HG02798 (cell line): Measurements from ENCODE around the gene PLG.
A peak's percentile ranks its signal among the peaks of the same experiment; 100 is the strongest.
"Not testable (repeated sequence)": the region's sequence is repeated elsewhere in the genome, so short reads cannot be mapped to it uniquely, and the experiment has no call there.

Source experiments
- ATAC-seq: cut with Tn5 transposase; IDR thresholded peaks from one replicate; pipeline ENCODE4 v1.9.1; 2021; ENCODE audit warnings: mild to moderate bottlenecking; ENCODE audit not compliant: unreplicated experiment, poor library complexity

PLG gene

DNA sequence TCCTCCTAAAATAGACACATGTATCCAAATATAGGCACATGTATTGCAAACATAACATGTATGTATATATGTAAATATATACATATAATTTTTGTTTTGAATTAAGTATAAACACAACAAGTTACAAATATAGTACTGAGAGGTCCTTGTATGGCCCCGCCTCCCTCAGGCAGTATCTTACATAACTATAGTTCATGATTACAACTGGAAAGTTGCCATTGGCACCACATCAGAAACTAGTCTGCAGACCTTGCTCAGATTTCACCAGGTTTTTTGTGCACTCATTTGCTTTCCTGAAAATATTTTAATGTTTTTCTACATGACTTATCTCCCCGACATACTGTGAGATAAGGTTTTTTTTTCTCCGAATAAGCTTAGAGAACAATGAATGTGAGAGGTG lies 5.2 kb upstream of the PLG start:
- not testable (repeated sequence) for ATAC-seq

DNA sequence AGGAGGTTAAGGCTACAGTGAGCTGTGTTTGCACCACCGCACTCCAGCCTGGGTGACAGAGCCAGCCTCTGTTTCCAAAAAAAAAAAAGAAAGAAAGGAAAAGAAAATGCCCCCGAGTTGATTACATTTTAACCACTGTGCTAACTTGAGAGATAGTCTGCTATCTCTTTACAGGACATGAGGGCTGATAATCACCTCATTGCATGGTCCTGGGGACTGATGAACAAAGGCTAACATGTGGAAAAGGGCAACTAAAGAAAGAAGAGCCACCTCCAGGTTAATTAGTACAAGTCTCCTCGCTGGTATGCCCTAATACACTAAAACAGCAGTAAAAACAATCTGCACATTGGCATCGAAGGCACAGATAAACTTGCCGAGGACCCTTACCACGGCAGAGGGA lies 4.2 kb upstream of the PLG start:
- no peak for ATAC-seq

DNA sequence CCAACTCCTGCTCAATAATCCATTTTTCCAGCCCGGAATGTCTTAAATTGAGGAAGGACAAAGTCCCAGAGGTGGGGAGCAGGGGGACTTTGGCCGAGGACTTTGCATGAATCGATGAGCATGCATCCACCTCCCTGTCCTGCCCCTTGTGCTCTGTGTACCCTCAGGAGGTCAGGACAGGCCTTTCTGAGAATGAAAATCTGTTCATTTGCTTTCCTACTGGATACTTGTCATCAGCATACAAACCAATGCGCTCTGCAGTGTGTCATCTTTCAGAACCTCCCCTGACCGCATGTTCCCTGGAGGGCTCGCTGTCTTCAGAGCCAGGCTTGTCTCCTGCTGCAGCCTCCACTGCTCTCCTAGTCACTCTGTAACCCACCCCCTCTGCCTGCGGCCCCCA lies 2.6 kb downstream of the PLG start:
- ATAC-seq = not testable (repeated sequence)

DNA sequence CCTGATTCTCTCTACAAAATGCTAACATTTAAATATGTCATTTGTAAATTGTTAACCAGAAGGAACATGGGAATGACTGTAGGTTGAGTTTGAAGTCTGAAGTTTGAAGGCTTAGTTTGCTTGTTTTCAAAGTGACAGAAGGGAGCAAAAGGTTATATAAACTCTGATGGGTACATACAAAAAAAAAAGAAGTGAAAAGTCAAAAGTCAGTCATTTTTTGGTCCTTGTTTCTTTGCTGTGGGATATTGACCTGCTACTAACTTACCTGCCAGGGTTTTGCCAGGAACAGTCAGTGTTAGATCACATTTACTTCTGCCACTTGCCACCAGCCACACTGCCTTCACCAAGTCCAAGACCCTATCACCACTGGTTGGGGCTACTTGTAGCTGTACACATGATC lies 6.9 kb downstream of the PLG start:
- not testable (repeated sequence) for ATAC-seq

DNA sequence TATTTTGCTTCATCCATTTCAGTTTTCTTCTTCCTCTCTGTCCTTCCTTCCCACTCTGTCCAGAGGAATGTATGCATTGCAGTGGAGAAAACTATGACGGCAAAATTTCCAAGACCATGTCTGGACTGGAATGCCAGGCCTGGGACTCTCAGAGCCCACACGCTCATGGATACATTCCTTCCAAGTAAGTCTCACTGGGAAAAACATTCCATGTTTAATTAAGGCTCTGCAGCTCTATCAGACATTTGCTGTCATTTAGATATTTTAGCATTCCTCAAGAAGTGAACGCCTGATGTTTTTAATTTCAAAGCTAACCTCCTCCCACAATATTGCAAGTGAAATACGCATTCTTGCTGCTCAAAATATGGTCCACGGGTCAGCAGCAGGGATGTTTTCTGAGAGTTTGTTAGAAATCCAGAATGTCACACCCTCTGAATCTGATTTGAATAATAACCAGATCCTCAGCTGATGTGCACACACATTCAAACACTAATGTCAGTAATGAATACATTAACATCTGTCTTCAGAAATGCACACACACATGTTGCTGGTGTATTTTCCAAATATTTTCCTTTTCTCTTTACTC lies 12.8 kb downstream of the PLG start:
- ATAC-seq = no peak

DNA sequence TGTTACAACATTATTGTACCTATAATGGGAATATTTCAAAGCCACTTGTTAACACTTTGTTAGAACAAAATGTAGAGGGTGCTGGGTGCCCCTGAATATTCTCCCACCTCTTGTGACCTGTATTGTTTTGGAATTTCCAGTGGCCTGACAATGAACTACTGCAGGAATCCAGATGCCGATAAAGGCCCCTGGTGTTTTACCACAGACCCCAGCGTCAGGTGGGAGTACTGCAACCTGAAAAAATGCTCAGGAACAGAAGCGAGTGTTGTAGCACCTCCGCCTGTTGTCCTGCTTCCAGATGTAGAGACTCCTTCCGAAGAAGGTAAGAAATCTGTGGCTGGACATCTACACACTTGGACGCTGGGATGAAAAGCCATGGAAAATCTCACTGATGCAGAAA lies 28.9 kb downstream of the PLG start:
- ATAC-seq = peak; percentile 41

DNA sequence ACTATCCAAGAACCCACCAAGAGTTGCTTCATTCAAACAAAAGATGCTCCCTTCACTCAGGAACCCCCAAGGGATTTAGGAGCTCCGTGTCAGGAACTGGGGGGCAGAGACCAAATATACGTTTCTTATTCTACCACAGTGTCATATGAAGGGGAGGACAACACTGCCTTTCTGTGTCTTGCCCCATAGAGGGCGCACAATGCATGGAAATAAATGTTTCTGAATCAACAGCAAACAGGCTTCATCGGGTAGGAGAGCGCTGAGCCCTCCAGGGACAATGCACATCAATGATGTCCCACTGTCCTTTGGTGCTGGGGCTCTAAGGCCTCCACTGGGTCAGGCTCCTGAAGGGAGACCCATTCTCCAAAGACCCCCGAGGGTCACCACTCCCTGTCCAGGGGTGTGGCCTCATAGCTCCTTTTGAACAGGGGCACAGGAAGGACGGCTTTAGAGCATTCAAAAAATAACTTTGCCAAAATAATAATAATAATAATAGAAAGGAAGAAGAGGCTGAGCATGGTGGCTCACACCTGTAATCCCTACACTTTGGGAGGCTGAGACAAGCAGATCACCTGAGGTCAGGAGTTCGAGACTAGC lies 31.1 kb downstream of the PLG start:
- peak; percentile 79 for ATAC-seq

DNA sequence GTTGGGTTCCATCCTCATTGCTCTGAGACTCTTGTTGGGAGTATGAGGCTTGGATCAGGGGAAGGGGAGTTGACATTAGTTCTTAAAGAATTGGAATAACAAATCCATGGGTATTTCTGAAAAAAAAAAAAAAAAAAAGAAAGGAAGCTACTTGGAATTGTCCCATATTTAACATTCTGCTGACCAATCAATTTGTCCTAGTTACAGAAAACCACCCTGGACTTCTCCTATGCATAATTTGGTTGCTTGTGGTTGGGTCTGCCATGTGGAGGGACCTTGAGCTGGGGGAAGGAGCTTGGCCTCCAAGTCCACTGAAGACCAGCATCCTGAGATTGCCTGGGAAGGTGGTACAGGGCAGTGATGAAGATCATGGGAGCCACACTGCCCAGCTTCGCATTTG lies 32.6 kb downstream of the PLG start:
- ATAC-seq = no peak

DNA sequence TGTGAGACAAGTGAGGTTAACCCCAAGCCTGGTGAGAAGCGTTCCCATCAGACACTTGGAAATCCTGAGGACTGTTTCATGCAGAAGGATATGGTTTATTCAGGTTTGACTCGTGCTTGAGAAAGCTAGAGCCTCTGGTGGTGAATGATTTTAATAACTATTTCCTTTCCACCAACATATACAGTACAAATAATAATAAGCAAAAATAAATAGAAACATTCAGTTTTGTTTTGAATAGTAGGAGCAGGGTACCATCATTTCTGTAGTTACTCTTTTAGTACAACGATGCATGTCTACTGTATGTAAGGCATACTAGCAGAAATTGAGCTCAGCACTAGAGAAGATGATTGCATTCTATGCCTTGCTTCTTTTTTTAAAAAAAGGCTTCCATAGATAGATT lies 33.5 kb downstream of the PLG start:
- ATAC-seq = peak; percentile 52

DNA sequence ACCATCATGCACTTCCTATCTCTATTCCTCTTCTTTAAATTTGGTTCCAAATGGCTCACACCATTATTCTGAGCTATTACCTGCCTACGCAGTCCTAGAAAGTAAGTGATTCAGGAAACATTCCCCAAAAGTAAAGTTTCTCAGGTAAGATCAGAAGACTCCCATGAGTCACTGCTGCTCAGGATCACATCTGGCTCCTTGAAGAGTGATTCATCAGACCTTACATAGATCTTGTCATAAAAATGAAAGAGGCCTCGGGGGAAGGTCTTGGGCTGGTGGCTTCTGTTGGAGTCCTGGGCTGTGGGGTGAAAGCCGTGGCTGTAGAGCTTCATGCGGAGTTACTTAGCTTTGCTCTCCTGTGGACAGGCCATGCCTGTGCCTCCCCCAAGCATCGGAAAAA lies 35.9 kb downstream of the PLG start:
- no peak for ATAC-seq

DNA sequence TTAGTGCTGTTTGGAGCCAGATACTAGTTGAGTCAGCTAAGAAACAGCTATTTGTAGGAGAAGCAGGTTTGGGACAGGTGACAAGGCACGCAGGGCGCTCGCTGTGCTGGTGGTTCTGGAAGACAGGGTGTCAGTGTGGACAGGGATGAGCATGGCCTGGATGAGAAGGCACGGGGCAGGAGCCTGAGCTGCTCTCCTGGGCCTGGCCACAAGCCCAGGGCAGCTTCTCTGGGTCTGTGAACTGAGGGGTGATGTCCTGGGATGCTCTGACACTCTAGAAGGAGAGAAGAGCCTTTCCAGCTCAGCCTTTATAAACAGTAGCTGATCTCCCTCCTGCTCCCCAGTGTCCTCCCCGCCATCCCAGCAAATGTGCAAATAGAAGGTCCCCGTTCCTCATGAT lies 37.9 kb downstream of the PLG start:
- no peak for ATAC-seq

DNA sequence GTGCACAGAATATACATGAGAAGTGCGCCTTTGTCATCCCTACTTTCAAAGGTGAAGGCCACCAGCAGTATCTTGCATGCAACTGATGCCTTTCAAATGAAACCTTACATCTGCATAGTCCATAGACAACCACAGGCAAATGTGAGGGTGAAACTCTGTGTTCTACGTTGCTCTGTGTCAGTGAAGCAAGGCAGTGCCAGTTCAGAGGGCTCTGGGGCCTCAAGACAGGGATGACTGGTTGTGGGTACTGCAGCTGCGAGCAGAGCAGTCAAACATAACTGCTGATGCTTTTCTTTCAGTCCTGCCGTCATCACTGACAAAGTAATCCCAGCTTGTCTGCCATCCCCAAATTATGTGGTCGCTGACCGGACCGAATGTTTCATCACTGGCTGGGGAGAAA lies 39.0 kb downstream of the PLG start:
- peak; percentile 98 for ATAC-seq

DNA sequence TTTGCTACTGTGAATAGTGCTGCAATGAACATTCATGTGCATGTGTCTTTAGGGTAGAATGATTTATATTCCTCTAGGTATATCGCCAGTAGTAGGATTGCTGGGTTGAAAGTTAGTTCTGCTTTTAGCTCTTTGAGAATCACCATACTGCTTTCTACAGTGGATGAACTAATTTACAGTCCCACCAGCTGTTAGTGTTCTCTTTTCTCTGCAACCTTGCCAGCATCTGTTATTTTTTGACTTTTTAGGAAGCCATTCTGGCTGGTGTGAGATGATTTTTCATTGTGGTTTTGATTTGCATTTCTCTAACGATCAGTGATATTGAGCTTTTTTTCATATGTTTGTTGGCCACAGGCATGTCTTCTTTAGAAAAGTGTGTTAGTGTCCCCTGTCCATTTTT lies 40.0 kb downstream of the PLG start:
- peak; percentile 60 for ATAC-seq

DNA sequence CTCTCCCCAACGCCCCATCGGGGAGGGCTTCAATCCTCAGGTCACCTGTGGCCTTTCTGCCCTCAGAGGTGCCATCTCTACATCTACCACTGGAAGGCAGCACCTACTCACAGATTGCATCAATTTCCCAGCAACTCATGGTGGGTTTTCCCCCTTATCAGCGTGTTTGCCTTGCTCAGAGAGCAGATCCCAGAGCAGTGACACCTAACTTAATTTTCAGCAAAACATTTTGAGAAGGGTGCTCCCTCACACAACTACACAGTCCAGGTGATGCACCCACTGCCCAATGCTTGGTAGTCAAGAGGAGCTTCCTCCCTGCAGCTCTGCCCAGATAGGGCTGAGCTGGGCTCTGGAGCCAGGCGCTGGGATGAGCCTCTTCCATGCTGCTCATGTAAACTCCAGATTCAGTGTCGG lies 48.2 kb downstream of the PLG start:
- ATAC-seq = peak; percentile 76

DNA sequence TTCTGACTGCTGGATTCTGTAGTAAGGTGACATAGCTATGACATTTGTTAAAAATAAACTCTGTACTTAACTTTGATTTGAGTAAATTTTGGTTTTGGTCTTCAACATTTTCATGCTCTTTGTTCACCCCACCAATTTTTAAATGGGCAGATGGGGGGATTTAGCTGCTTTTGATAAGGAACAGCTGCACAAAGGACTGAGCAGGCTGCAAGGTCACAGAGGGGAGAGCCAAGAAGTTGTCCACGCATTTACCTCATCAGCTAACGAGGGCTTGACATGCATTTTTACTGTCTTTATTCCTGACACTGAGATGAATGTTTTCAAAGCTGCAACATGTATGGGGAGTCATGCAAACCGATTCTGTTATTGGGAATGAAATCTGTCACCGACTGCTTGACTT lies 51.2 kb downstream of the PLG start:
- not testable (repeated sequence) for ATAC-seq

DNA sequence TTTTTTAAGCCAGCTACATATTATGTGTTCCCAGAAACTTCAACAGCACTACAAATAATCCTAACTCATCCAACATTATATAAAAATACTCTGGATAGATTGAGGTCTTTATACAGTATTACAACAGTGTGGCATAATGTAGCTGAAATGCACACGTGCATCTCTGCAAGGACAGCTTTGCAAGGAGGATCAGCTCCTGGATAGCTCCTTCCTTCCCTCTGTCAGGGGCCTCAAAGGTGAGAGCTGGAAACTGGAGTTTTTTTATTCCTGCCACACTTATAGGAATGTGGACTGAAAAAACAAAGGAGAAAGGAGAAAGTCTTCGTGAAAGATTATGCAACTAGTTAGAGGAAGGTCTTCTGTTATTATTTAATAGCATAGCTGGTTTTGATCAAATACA lies 53.1 kb downstream of the PLG start:
- no peak for ATAC-seq

DNA sequence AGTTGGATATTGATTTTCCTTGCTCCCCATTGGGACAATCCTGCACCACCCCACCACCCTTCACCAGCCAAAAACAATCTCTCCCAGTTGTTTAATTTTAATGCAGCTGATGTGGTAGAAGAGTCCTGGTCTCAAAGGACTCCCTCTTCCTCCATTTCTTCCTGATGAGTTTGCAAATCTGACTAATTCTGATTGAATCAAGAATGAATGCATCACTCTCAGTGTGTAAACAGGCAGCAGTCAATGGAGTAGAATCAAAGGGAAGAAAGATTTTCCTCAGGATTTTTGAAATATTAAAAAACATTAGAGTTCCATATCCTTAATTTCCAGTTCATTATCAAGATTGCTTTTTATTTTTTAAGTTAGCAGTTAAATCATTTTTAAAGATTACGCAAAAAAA lies 54.0 kb downstream of the PLG start:
- ATAC-seq = no peak

DNA sequence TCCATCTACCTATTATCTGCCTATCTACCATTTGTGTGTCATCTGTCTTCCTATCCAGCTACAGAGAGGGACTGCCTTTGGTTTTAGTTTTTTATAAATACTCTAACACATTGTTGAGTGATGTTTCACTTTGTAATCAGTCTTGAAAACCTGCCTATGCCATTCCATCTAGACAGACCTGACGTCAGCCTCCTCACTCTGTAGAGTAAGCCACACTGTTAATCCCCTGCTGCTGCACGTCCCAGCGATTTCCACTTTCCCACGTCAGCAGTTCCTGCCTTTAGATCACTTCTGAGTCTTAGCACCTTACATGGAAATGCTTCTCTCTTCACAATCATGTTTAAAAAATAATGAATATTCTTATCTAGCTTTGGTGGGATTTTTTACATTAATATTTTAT lies 54.8 kb downstream of the PLG start:
- no peak for ATAC-seq

DNA sequence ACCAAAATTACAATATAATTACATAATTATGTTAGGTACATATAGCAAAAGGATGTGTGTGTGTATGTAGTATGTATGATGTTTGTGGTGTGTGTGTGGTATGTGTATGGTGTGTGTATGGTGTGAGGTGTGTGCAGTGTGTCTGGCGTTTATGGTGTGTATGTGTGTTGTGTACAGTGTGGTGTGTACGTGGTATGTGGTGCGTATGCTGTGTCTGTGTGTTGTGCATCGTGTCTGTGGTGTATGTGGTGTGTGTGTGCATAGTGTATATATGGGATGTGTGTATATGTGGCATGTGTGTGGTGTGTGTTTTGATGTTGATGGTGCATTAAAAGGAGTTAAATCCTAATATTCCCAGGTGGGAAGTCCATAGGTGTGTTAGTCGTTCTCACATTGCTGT lies 62.8 kb downstream of the PLG start:
- no peak for ATAC-seq

DNA sequence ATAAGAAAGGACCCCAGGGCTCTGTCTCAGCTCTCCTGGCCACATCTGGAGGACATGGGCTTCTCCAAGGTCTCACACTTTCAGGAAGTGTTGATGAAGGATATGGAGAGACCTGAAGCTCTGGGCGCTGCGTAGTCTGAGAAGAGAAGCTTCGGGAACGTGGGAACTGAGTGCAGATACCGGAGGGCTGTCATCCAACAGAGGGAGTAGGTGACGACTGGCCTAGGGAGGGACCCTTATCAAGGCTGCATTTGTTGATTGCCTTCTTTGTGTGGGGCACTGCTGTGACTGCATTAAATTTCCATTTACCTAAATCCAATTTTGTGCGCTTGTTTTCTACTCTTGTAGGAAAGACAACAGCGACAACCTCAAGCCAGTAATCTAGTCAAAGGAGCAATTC lies 63.4 kb downstream of the PLG start:
- ATAC-seq = no peak

DNA sequence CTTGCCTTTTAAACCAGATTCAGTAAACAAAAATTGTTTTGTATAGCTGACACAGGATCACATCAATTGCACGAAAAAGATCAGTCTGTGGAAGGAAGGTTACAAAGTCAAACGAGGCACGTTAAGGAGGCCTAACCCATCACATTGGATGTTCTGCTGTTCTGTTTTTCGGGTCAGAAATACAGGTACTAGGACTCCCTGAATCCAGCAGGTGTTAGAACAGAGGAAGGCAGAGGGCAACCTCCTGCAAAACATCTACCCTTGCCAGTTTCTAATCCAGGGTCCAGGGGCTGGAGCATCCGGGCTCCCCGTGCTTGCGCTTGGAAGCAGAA lies 64.6 kb downstream of the PLG start:
- ATAC-seq = no peak

DNA sequence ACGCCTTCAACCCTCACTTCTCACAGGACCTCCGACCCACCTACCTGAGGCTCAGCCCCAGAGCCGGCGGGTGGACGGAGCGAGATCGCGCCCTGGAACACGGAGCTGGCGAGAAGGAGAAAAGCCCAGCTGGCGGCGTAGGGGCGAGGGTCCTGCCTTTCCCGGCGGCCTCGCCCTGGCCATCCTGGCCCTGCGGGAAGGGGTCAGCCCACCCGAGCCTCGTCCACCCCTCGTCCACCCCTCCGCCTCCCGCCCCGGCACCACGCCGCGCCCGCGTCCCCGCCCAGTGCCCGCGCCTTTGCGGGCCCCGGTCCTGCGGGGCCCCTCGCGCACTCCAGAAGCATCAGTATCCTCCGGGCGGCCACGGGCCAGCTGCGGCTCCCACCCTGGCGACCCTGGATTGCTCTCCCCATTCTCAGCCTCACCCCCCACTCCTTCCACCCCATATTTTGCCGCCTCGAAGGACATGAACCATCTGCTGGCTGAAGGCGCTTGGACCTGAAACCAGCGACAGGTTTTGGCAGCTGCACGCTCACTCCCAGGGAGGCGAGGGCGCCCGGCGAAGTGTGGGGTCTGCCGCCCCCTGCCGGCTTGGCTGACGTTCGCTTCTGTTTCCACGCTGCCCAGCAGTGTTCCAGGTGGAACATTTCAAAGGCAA lies 65.1 kb downstream of the PLG start:
- peak; percentile 93 for ATAC-seq
